HG02798 (cell line): ENCODE results near the gene AGFG2.
"Not testable (repeated sequence)": the region's sequence is repeated elsewhere in the genome, so short reads cannot be mapped to it uniquely, and the experiment has no call there.

ENCODE experiments used
- ATAC-seq: cut with Tn5 transposase; IDR thresholded peaks from one replicate; pipeline ENCODE4 v1.9.1; 2021; ENCODE audit warnings: mild to moderate bottlenecking; ENCODE audit not compliant: unreplicated experiment, poor library complexity

The AGFG2 gene, protein sequence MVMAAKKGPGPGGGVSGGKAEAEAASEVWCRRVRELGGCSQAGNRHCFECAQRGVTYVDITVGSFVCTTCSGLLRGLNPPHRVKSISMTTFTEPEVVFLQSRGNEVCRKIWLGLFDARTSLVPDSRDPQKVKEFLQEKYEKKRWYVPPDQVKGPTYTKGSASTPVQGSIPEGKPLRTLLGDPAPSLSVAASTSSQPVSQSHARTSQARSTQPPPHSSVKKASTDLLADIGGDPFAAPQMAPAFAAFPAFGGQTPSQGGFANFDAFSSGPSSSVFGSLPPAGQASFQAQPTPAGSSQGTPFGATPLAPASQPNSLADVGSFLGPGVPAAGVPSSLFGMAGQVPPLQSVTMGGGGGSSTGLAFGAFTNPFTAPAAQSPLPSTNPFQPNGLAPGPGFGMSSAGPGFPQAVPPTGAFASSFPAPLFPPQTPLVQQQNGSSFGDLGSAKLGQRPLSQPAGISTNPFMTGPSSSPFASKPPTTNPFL

DNA sequence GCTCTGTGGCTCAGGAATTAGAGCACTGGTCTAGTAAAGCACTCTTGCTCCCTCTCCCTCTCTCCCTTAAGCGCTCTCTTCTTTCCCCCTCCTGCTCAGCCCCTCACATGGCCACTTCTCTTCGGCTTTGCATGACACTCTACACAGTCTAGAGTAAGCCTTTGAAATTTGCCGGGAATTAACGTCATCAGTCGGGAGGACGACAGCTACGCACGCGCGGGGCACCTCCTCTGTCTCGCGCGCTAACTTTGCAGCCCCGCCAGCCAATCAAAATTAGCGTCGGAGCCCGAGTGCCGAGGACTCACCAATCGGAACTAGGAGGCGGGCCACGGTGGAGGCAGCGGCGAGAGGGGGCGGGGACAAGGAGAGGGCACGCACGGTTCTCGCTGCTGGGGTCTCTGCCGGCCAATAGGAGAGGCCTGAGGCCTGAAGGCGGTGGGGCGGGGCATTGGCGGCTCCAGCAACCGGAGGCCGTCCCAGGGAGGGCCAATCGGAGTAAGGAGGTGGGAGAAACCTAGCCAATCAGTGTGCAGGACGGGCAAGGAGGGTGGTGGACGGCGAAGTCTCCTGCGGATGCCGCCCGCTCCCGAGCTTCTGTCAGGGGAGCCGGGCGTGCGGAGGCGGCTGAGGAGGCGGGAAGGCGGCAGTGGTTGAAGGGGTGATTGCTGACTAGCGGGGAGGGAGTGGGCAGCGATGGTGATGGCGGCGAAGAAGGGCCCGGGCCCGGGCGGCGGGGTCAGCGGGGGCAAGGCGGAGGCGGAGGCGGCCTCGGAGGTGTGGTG is at the start of gene AGFG2:
Gene AGFG2, plus strand, starts transcription at position 550 of the 782 bp plus-strand sequence. Its CDS starts 144 bp downstream, at position 694.
- peak; percentile 95 for ATAC-seq

DNA sequence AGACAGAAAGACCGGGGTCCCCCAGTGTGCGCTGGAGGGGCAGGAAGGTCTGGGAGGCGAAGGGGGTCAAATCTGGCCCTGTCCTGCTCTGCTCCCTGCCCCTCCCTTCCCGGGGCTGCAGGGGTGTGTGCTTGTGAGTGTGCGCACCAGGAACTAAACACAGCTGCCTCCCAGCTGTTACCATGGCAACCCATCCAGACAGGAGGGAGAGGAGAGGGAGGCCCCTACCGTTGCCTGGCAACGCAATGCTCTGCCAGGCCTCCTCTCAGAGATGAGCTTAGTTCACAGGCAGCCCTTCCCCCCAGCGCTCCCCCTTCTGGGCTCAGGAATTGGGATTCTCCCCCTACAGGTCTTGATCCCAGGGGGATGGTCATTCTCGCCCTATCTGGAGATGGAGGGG is 49.2 kb upstream of the AGFG2 start:
- ATAC-seq: no peak

DNA sequence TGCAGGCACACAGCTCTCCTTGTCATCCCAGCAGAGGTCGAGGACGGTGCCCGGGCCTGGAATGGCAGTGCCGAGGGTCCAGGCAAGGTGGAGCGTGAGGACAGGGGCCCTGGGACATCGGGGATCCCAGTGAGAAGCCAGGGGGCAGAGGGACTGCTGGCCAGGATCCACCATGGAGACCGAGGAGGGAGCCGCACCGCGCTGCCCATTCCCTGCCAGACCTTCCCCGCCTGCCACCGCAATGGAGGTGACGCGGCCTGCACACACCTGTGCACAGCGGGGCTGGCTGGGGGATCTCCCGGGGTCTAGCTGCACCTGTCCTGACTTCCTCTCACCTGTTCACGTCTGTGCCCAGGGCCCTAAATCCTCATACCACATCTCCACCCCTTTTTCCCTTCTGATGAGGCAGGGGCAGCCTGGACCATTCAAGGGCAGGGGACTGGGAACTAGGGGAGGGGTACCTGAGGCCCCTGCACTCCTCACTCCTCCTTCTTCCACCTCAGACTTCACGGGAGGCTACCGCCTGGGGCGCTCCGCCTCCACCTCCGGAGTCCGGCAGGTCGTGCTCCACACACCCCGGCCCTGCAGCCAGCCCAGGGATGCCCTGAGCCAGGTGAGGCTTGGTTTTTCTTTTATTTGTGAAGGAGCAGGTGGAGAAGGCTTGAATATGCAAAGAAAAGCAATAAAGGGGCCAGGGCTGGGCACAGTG is 48.4 kb upstream of the AGFG2 start:
- no peak for ATAC-seq

DNA sequence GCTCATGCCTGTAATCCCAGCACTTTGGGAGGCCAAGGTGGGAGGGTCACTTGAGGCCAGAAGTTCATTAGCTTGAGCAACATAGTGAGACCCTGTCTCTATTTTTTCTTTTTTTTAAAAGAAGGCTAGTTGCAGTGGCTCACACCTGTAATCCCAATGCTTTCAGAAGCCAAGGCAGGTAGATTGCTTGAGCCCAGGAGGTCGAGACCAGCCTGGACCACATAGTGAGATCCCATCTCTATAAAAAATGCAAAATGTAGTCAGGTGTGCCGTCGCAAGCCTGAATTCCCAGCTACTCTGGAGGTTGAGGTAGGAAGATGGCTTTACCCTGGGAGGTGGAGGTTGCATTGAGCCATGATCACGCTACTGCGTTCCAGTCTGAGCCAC is 47.8 kb upstream of the AGFG2 start:
- ATAC-seq: no peak

DNA sequence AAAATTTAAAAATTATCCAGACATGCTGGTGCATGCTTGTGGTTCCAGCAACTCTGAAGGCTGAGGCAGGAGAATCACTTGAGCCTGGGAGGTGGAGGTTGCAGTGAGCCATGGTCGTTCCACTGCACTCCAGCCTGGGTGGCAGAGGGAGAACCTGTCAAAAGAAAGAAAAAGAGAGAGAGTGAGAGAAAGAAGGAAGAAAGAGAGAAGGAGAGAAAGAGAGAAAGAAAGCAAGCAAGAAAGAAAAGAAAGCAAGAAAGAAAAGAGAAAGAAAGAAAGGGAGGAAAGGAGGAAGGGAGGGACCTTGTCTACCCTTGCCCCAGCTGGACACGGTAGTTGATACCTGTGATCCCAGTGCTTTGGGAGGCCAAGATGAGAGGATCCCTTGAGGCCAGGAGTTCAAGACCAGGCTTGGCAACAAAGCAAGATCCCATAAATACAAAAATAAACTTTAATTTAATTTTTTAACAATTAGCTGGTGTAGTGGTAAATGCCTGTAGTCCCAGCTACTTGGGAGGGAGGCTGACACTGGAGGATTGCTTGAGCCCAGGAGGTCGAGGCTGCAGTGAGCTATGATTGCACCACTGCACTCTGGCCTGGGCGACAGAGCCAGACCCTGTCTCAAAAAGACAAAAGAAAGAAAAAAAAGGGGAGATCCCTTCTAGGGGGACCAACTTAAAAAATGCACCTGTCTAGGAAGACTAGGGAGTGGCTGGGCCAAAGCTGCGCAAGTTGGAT is 46.1 kb upstream of the AGFG2 start:
- ATAC-seq: no peak

DNA sequence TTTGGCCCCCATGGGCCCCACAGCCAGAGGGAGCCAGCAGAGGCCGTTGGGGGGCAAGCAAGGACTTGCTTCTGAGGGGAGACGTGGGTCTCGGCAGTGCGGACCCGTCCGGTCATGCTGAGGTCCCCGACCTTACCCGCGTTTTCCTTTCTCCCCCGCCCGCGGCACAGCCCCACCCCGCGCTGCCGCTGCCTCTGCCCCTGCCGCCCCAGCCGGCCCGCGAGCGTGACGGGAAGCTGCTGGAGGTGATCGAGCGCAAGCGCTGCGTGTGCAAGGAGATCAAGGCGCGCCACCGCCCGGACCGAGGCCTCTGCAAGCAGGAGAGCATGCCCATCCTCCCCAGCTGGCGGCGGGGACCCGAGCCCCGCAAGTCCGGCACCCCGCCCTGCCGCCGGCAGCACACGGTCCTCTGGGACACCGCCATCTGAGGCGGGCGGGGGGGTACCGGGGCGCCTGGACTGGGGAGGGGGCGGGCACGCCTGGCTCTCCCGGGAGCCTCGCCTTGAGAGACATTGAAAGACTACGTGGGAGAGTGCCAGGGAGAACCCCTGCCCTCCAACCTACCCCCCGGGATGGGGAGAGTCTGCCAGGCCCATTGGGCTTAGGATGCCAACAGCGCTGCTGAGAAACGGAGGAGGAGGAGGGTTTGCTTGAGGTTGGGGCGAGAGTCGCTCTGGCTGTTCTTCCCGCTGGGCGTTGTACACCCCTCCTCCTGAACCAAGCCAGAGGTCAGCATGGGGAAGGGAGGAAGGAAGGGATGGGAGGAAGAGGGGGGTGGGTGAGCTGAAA is 45.3 kb upstream of the AGFG2 start:
- ATAC-seq: no peak

DNA sequence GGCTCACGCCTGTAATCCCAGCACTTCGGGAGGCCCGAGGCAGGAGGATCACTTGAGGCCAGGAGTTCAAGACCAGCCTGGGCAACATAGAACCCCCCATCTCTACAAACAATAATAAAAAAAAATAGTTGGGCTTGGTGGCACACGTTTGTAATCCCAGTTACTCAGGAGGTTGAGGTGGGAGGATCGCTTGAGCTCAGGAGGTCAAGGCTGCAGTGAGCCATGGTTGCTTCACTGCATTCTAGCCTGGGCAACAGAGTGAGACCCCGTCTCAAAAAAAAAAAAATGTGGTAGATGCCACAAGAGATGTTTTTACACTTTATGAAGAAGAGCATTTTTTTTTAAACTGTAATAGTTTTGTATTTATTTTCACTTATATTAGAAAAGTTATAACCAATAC is 42.5 kb upstream of the AGFG2 start:
- no peak for ATAC-seq

DNA sequence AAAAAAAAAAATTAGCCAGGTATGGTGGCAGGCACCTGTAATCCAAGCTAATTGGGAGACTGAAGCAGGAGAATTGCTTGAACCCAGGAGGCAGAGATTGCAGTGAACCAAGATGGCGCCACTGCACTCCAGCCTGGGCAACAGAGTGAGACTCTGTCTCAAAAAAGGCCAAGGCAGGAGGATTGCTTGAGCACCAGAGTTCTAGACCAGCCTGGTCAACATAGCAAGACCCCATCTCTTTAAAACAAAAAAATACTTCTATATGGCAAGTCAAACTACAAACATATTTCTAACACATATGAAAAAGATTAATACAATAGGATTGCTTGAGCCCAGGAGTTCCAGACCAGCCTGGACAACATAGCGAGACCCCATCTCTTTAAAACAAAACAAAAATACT is 38.3 kb upstream of the AGFG2 start:
- ATAC-seq: not testable (repeated sequence)

DNA sequence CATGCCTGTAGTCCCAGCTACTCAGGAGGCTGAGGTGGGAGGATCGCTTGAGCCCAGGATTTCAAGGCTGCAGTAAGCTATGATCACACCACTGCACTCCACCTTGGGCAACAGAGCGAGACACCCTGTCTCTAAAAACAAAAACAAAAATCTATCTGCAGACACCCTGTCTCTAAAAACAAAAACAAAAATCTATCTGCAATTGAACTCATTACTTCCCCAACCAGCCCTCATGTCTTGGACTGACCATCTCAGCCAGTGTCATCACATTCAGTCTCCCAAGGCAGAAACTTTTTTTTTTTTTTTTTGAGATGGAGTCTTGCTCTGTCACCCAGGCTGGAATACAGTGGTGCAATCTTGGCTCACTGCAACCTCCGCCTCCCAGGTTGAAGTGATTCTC is 35.0 kb upstream of the AGFG2 start:
- not testable (repeated sequence) for ATAC-seq

DNA sequence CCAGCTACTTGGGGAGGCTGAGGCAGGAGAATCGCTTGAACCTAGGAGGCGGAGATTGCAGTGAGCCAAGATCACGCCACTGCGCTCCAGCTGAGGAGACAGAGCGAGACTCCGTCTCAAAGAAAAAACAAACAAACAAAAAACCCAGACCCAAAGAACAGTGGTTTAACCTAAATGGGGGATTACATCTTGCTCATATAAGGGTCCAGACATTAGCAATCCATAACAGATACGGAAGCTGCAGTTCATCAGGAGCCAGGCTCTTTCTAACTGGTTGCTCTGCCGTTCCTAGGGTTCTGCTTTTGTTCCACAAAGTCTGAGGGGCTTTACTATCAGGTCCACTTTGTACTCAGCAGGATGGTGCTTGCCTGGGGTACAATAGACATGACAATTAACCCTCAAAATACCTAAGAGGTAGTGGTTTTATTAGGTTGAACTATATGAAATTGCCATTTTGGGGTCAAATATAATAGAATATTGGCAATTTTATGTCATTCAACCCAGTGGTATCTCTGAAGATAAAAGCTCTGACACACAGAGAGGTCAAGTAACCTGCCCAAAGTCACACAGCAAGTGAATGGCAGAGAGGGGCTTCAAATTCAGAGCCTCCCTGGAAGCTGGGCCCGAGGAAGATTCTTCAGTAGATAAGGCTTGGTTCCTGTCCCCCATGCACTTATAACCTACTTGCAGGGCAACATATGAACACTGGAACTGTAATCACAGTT is 34.0 kb upstream of the AGFG2 start:
- no peak for ATAC-seq

DNA sequence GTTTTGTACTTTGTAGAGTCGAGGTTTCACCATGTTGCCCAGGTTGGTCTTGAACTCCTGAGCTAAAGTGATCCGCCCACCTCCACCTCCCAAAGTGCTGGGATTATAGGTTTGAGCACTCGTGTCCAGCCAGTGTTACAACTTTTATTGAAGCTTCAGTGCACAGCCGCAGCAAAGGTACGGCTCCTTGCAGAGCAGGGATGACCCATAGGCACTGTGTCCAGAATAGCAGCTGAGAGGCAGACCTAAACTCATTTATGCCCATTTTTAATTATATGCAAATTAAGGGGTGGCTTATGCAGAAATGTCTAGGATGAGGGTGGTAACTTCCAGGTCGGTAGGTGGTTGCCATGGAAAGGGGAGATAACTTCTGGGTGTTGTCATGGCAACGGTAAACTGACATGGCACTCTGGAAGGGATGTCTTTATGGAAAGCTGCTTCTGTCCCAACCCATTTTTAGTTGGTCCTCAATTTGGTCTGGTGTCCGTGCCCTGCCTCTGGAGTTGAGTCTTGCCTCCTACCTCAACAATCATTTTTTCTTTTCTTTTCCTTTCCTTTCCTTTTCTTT is 32.6 kb upstream of the AGFG2 start:
- ATAC-seq: no peak

DNA sequence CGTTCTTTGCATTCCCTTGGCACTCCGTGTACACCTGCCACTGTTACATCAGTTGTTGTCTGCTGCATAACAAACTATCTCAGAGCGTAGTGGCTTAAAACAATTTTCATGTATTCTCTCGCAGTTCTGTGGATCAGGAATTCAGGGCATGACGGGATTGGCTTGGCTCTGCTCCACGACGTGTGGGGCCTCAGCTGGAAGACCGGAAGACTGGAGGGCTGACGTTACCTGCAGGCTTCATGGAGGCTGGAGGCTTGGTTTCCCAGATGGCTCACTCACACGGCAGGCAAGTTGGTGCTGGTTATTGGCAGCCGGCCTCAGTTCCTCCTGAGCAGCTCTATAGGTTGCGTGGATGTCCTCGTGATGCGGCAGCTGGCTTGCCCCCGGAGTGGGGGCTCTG is 29.8 kb upstream of the AGFG2 start:
- ATAC-seq: no peak

DNA sequence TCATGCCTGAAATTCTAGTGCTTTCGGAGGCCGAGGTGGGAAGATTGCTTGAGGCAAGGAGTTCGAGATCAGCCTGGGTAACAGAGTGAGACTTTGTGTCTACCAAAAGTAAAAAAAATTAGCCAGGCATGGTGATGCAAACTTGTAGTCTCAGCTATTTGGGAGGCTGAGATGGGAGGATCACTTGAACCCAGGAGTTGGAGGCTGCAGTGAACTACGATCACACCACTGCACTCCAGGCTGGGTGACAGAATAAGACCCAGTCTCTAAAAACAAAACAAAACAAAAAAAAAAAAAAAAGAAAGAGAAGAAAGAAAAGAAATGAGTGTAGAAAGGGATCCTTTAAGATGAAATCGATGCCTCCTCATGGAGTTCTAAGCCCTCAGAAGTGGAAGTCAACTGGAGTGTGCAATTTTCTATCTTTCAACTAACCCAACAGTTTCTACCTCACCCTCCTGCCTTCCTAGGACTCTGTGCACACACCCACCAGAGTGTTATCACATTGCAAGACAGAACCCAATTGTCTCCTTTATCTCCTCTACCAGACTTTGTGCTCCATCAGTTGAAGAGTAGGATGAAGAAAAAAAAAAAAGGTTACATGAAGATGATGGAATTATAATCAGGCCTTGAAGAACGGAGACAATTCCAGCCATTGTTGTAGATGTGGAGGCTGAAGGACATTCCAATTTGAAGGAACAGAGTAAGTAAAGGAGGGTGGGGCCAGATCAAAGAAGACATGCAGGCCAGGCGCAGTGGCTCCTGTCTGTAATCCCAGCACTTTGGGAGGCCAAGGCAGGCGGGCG is 28.4 kb upstream of the AGFG2 start:
- no peak for ATAC-seq

DNA sequence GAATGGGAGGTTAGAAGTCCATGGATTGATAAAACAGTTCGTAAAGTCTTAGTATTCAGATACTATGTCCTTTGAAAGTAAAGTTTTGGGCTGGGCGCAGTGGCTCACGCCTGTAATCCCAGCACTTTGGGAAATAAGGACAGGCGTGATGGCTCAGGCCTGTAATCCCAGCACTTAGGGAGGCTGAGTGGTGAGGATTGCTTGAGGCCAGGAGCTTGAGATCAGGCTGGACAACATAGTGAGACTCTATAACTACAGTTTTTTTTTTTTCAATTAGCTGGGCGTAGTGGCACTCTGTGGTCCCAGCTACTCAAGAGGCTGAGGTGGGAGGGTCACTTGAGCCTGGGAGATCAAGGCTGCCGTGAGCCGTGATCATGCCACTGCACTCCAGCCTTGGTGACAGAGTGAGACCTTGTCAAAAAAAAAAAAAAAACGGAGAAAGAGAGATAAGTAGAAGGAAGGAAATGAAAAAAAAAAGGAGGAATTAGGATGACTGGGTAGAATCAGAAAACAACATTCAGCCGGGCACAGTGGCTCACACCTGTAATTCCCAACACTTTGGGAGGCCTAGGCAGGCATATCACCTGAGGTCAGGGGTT is 25.7 kb upstream of the AGFG2 start:
- ATAC-seq: no peak

DNA sequence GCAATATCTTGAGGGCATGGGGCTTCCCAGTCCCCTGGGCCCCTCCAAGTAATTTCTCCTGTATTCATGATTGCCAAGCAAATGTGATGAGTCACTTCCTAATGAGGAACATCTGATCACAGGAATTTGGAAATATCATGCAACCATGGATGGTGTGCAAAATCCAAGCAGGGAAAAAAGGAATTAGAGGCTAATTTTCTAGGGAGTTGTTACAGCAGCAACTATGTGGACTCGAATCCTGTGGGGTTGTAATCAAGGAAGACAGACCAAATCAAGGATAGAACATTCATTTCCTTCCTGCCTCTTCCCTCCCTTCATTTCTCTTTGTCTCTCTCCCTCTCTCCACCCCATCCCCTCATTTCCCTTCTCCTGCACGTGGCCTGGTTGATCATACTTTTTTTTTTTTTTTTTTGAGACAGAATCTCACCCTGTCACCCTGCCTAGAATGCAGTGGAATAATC is 23.9 kb upstream of the AGFG2 start:
- no peak for ATAC-seq

DNA sequence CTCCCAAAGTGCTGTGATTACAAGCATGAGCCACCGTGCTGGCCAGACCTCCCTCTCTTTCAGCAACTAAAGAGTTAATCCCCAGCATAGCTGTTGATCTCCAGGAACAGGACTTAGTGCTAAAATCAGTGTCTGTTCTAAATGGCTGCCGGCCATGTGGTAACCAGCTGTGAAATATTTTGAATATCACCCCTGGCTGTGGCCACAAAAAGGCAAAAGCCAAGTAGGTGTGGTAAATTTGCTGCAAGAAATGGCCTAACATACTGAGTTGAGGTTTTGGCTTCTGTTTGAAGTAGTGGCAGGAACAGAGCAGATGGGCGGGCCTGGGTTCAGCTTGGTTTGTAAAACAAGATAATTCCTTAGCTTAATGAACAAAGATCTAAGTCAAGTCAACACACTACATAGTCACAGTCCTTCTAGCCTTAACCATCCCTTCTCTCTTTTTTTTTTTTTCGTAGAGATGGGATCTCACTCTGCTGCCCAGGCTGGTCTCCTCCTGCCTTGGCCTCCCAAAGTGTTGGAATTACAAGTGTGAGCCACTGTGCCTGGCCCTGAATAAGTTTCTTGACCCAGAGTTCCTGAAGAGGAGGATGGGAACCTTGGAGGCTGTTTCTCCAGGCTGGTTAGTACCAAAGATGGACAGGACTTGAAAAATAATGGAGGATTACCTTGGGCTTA is 22.7 kb upstream of the AGFG2 start:
- ATAC-seq: peak; percentile 80

DNA sequence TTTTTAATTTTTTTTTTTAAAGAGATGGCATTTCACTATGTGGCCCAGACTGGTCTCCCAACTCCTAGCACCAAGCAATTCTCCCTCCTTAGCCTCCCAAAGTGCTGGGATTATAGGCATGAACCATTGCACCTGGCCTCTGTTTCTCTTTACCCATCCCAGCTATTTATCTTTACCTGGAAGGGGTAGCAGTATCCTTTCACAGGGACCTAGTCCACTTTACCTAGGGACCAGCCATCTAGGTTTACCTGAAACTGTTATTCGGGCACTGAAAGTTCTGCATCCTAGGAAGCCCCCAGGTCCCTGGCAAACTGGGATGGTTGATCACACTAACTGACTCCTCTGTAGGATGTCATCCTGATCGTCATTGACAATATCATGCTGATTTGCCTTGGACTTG is 21.7 kb upstream of the AGFG2 start:
- ATAC-seq: no peak
